Subcutaneous adipose tissue (tissue), 4 donors: Measurements from ENCODE around the gene BLVRA. TPM values are rescaled to one million over a fixed set of nuclear protein-coding genes. Genes with fewer than 3 reads are reported as not detected.

ENCODE experiments used
- total RNA-seq, 4 donors: library from RNA; depleted of rRNA; stranded (reverse); fragments of >200 nt; gene quantifications; one replicate each; pipeline ENCODE4 v1.1.0, GENCODE V29; 2016
- TF ChIP-seq, protein P1 (sequence below): fragments of 450-650 bp; IDR thresholded peaks from one replicate; pipeline ENCODE4 v1.5.1; 2016; ENCODE audit warnings: low read depth, mild to moderate bottlenecking, control low read depth, antibody characterized with exemption, moderate library complexity

BLVRA gene
- total RNA-seq, 4 donors from 2014 or later = 68.0 to 81.2 (median 72.9) TPM

DNA sequence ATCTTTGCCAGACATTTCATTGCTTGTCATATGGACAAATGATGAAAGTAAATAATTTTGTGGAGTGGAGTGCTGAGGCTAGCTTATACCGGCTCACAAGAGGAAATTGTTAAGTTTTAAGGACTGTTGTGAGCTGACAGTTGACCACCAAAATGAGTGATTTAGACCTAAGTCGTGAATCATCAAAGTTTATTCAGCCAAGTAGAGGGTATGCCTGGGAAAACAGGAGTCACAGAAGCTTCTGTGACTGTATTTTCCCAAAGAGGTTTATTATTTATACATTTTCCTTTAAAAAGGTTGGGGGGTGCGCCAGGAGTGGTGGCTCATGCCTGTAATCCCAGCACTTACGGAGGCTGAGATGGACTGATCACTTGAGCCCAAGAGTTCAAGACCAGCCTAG, 89.0 kb downstream of the BLVRA start:
- TF ChIP-seq, protein P1, sequence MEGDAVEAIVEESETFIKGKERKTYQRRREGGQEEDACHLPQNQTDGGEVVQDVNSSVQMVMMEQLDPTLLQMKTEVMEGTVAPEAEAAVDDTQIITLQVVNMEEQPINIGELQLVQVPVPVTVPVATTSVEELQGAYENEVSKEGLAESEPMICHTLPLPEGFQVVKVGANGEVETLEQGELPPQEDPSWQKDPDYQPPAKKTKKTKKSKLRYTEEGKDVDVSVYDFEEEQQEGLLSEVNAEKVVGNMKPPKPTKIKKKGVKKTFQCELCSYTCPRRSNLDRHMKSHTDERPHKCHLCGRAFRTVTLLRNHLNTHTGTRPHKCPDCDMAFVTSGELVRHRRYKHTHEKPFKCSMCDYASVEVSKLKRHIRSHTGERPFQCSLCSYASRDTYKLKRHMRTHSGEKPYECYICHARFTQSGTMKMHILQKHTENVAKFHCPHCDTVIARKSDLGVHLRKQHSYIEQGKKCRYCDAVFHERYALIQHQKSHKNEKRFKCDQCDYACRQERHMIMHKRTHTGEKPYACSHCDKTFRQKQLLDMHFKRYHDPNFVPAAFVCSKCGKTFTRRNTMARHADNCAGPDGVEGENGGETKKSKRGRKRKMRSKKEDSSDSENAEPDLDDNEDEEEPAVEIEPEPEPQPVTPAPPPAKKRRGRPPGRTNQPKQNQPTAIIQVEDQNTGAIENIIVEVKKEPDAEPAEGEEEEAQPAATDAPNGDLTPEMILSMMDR = no peak

DNA sequence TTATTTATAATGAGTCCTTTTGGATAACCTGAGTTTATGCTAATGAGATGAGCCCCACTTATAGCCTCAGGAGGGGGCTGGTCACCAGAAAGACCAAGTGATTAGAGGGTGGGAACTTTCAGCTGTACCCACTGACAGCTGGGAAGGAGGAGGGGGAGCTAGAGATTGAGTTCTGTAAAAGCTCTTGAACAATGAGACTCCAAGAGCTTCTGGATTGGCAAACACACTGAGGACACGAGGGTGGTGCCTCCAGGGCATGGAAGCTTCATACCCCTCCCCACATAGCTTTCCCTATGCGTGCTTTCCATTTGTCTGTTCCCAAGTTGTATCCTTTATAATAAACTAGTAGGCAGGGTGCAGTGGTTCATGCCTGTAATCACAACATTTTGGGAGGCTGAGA, 90.6 kb downstream of the BLVRA start:
- TF ChIP-seq, protein P1 = no peak

DNA sequence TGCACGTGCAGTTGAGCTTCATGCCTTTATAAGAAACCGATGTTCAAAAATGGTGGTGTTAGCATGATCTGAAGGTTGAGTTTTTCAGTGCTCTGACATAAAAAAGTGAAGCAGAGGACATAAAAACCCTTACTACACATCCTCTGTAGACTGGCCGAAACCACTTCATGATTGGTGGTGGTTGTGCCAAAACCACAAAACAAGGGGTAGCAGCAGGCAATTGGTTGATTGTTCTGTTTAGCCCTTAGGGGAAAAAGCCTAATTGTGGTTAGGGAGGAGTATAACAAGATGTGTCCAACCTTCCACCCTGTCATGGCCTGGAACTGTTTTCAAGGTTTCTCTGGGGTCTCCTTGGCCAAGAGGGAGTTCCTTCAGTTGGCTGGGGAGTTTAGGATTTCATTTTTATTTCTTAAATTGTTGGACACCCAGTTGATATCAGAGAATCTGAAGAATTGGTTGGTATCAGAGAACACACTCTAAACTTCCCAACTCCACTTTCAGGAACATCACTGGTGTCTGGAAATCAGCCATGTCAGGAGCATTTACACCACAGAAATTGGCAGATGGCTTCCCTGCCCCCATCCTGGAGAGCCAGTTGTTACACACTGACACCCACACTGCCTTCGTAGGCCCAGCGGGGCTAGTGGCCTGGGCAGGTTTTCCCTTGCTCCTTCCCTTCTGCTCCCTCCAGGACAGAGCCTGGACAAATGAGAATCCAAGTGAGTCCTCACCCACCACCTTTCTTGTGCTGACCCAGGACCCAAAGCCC, 92.1 kb downstream of the BLVRA start:
- TF ChIP-seq, protein P1 = no peak

DNA sequence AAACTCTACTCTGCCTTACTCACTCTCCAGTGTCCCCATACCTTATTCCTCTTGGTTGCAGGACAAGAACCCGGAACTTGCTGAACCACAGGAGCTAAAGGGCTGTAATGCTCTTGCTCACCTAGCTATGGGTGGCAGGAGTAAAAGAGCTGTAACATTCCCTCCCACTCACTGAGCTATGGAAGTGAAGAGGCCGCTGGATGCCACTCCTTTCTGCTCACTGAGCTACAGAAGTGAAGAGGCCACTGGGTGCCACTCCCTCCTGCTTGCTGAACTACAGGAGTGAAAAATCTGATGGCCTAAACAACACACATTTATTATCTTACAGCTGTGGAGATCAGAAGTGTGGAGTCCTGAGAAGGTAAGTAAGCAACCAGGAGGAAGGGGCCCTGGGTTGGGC, 93.3 kb downstream of the BLVRA start:
- TF ChIP-seq, protein P1 = no peak

DNA sequence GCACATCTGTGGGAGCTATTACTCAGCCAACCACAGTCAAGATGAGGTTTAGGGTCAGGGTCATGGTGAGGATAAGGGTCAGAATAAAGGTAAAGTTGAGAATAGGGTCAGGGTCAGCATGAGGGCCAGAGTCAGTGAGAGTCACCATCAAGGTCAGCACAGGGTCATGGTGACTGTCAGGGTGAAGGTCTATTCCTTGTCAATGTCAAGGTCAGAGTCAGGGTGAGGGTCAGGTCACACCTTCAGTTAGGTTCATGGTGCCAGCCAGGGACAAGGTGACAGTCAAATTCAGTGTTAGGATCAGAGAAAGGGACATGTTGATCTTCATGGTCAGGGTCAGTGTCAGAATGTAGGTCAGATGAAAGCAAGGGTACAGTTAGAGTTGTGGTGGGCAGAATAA, 96.7 kb downstream of the BLVRA start:
- TF ChIP-seq, protein P1 = no peak

DNA sequence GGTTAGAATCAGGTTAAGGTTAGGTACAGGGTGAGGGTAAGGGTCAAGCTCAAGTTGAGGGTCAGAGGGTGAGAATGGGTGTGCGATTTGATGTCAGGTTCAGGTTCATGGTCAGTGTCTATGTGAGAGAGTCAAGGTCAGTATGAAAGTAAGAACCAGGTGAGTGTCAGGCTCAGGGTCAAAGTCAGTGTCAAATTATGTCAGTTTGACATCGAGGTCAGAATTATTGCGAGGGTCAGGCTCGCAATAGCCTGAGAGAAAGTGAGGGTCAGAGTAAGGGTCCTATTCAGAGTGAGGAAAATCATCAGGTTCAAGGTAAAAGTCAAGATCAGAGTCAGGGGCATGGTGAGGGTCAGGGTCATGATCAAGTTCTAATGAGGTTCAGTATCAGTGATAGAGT, 97.8 kb downstream of the BLVRA start:
- TF ChIP-seq, protein P1 = no peak

Other genes with a start within 250 kb of the BLVRA start
- 10 to 100 TPM; 16.0 to 18.5 (median 17.8) TPM for gene STK17A, start 175.6 kb upstream of the BLVRA start, total RNA-seq
- 10 to 100 TPM; 38.5 to 64.0 (median 50.5) TPM for gene COA1, start 29.2 kb upstream of the BLVRA start, total RNA-seq
- gene MRPS24, start 110.8 kb downstream of the BLVRA start, total RNA-seq = 10 to 100 TPM; 62.0 to 94.4 (median 75.4) TPM
- gene URGCP, start 147.9 kb downstream of the BLVRA start, total RNA-seq = 10 to 100 TPM; 16.7 to 29.1 (median 26.1) TPM
- gene UBE2D4, start 167.8 kb downstream of the BLVRA start, total RNA-seq = 10 to 100 TPM; 16.6 to 39.0 (median 25.9) TPM
- gene SPDYE1, start 239.2 kb downstream of the BLVRA start, total RNA-seq = not detected